ENCODE measurements around the gene LTBP1.
A peak's percentile ranks its signal among the peaks of the same experiment; 100 is the strongest.

DNA sequence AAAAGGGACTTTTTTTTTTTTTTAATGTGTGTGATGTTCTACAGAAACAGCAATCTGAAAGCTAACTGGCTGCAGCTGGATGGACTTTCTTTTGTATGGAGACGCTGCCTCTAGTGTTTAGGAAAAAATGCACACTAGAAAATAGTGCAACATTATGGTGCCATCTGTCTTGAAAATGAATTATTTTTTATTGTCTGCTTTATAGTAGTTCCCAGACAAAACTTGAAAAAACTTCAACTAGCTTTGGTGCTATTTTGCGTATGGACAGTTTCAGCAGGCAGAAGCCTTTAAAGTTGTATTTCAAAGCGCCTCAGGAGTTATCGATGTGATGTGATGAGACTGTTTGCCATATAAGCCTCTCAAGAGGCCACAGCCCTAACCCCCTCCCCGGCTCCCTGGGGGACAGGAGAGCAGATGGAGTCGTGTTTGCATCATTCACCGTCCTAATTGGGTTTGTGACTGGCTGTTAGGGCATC is 86.9 kb downstream of the LTBP1 start:
- TF ChIP-seq CTCF (IDR thresholded peaks at IDR 0.05), result peak in 3 of 6 experiments; percentile 29 to 40 (median 31)
- no peak for TF ChIP-seq POLR2A (IDR thresholded peaks at IDR 0.05)
